SU-DHL-6 (cell line): ENCODE measurements around the gene BLNK.
A peak's percentile ranks its signal among the peaks of the same experiment; 100 is the strongest.

Experiments
- H2AFZ ChIP-seq: fragments of 200-600 bp; sonication (generic); 2 replicates; pipeline ENCODE4 v1.6.1; 2014; ENCODE audit warnings: low read depth, mild to moderate bottlenecking, moderate library complexity, mixed read lengths, antibody characterized with exemption, low read length; ENCODE audit not compliant: severe bottlenecking
- H3F3A ChIP-seq: fragments of 200-600 bp; shearing (Covaris generic); 2 replicates; pipeline ENCODE4 v1.6.0; 2016; ENCODE audit warnings: antibody characterized with exemption, mild to moderate bottlenecking; ENCODE audit not compliant: insufficient read depth
- H3K27ac ChIP-seq: fragments of 200-600 bp; sonication (generic); 2 replicates; pipeline ENCODE4 v1.5.1; 2016; ENCODE audit warnings: low read depth, mild to moderate bottlenecking, low read length, moderate library complexity, mixed read lengths
- H3K27me3 ChIP-seq: fragments of 200-600 bp; sonication (generic), shearing (Covaris generic); 2 replicates; pipeline ENCODE4 v1.6.0; 2014; ENCODE audit warnings: mild to moderate bottlenecking, low read length
- H3K36me3 ChIP-seq: fragments of 200-600 bp; sonication (generic); 2 replicates; pipeline ENCODE4 v1.6.1; 2014; ENCODE audit warnings: mild to moderate bottlenecking, low read length, mixed read lengths
- H3K4me2 ChIP-seq: fragments of 300-600, 200-600 bp; shearing (Covaris generic), sonication (generic); 2 replicates; pipeline ENCODE4 v1.6.0; 2014; ENCODE audit warnings: low read length, low read depth, mild to moderate bottlenecking; ENCODE audit not compliant: poor library complexity, severe bottlenecking
- H3K4me3 ChIP-seq: fragments of 200-600 bp; sonication (generic); 2 replicates; pipeline ENCODE4 v1.5.1; 2014; ENCODE audit warnings: antibody characterized with exemption, low read length, mild to moderate bottlenecking, mixed read lengths; ENCODE audit not compliant: insufficient read depth, poor library complexity, severe bottlenecking
- H3K79me2 ChIP-seq: fragments of 200-600 bp; sonication (generic); 2 replicates; pipeline ENCODE4 v1.6.1; 2014; ENCODE audit warnings: mild to moderate bottlenecking, low read length, moderate library complexity; ENCODE audit not compliant: insufficient read depth
- H3K9ac ChIP-seq: fragments of 200-600 bp; sonication (generic); 2 replicates; pipeline ENCODE4 v1.7.0; 2014; ENCODE audit warnings: mild to moderate bottlenecking, low read length
- H3K9me2 ChIP-seq: fragments of 200-600 bp; sonication (generic); replicated peaks from 2 replicates; pipeline ENCODE4 v1.6.1; 2014; ENCODE audit warnings: low read length; ENCODE audit not compliant: insufficient read depth
- H3K9me3 ChIP-seq: fragments of 200-600 bp; sonication (generic); 2 replicates; pipeline ENCODE4 v1.6.1; 2014; ENCODE audit warnings: low read length, mixed read lengths; ENCODE audit not compliant: insufficient read depth
- H4K20me1 ChIP-seq: fragments of 200-600 bp; sonication (generic); 2 replicates; pipeline ENCODE4 v1.6.1; 2014; ENCODE audit warnings: low read depth, mild to moderate bottlenecking, antibody characterized with exemption, low read length, moderate library complexity, mixed read lengths
- CTCF ChIP-seq: fragments of 200-600 bp; sonication (generic); IDR thresholded peaks from one replicate; pipeline ENCODE4 v1.5.1; 2017; ENCODE audit warnings: antibody characterized with exemption, mild to moderate bottlenecking, low read length, moderate library complexity; ENCODE audit not compliant: insufficient read depth, poor library complexity, severe bottlenecking
- EZH2phosphoT487 ChIP-seq: fragments of 200-600 bp; sonication (generic), shearing (Covaris generic); conservative IDR thresholded peaks from 2 replicates; pipeline ENCODE4 v1.6.1; 2018; ENCODE audit warnings: mild to moderate bottlenecking, antibody characterized with exemption, low read length, moderate library complexity, mixed read lengths

The BLNK gene

GRCh38 chr10:96236876-96237275 is 34.5 kb downstream of the BLNK start:
- H3K4me2 ChIP-seq, result no peak overlapping the region
- no peak overlapping the region for H3K27ac ChIP-seq
- H3K9ac ChIP-seq, result no peak overlapping the region
- H2AFZ ChIP-seq, result no peak overlapping the region
- peaks cover 10% of the 10 kb centered on the region for H3K36me3 ChIP-seq
- no peaks in the 10 kb centered on the region for H3F3A ChIP-seq
- no peak overlapping the region for H3K4me3 ChIP-seq
- TF ChIP-seq EZH2phosphoT487 (no peak), CTCF (no peak)
- peaks cover 53% of the 10 kb centered on the region for H3K79me2 ChIP-seq
- no peaks in the 10 kb centered on the region for H4K20me1 ChIP-seq
- no peaks in the 10 kb centered on the region for H3K9me3 ChIP-seq
- no peaks in the 10 kb centered on the region for H3K9me2 ChIP-seq
- no peaks in the 10 kb centered on the region for H3K27me3 ChIP-seq

GRCh38 chr10:96236090-96236478 is 35.3 kb downstream of the BLNK start:
- Histone ChIP-seq H3K9ac (peak overlapping the region; percentile 1; the same call in 1 of the 2 replicates), H4K20me1 (no peaks in the 10 kb centered on the region), H3K27me3 (no peaks in the 10 kb centered on the region), H2AFZ (no peak overlapping the region), H3K27ac (peak overlapping the region; percentile 36), H3F3A (peaks cover 3% of the 10 kb centered on the region; the same call in 1 of the 2 replicates), H3K36me3 (peaks cover 6% of the 10 kb centered on the region), H3K9me3 (no peaks in the 10 kb centered on the region), H3K9me2 (no peaks in the 10 kb centered on the region), H3K79me2 (peaks cover 47% of the 10 kb centered on the region), H3K4me2 (no peak overlapping the region), H3K4me3 (no peak overlapping the region)
- no peak for TF ChIP-seq EZH2phosphoT487
- TF ChIP-seq CTCF, result no peak

GRCh38 chr10:96235326-96236089 is 35.9 kb downstream of the BLNK start:
- H3K79me2 ChIP-seq, result peaks cover 43% of the 10 kb centered on the region; the same call in 1 of the 2 replicates
- H3K9me3 ChIP-seq, result no peaks in the 10 kb centered on the region
- no peaks in the 10 kb centered on the region for H3K9me2 ChIP-seq
- H3K4me3 ChIP-seq, result no peak overlapping the region
- H3K27me3 ChIP-seq, result no peaks in the 10 kb centered on the region
- H3K9ac ChIP-seq, result peak overlapping the region; percentile 1; the same call in 1 of the 2 replicates
- H4K20me1 ChIP-seq, result no peaks in the 10 kb centered on the region
- TF ChIP-seq CTCF (no peak), EZH2phosphoT487 (no peak)
- H3K4me2 ChIP-seq, result no peak overlapping the region
- H2AFZ ChIP-seq, result no peak overlapping the region
- peaks cover 9% of the 10 kb centered on the region for H3F3A ChIP-seq
- H3K36me3 ChIP-seq, result peaks cover under 1% of the 10 kb centered on the region; the same call in 1 of the 2 replicates
- peak overlapping the region; percentile 36 for H3K27ac ChIP-seq
